ENCODE results near the gene CMIP.

The CMIP gene

DNA sequence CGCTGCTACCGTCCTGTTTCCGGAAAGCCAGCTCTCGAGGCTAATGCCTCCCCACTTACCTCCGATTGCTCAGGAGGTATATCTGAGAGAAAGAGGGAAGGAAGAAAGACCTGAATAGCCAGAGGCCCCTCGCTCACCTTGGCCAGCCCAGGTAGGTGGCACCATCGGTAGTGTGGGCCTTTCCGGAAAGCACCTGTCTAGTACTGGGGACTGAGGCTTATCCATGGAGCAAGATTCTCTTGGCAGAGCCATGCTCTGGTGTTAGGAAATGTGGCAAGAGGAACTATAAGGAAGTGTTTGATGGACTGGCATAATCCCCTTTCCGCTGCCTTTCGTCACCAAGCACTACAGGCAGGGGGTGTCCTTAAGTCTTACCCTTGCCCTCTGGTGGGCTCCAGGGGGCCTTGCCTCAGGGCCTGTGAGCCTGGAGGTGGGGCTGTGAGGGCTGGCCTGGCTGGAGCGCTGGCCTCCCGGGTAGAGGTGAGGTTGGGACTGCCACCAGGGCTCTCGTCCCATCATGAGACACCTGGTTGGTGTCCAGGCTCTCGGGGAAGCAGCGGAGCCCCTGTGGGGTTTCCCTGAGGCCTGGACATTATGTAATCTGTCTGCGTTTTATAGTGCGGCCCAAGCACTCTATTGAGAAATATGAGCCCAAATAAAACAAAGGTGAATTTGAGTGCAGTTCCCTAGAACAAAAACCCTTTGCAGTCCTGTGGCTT lies 2.9 kb downstream of the CMIP start:
- no peak for DNase-seq
- Histone ChIP-seq H3K27ac (no peak overlapping the region), H3K27me3 (replicated peaks) (no peaks in the 10 kb centered on the region), H3K36me3 (replicated peaks) (no peaks in the 10 kb centered on the region), H3K4me3 (ENCODE audit: low read depth, low read length) (peak overlapping the region; percentile 17)
- no peak for TF ChIP-seq CTCF (IDR thresholded peaks at IDR 0.05; ENCODE audit: low read depth, low read length, missing control alignments)
- in situ Hi-C loops (cut with HindIII; ENCODE audit: low pct_ligation_motif_present, low sequenced_read_pairs), result no loop called here

DNA sequence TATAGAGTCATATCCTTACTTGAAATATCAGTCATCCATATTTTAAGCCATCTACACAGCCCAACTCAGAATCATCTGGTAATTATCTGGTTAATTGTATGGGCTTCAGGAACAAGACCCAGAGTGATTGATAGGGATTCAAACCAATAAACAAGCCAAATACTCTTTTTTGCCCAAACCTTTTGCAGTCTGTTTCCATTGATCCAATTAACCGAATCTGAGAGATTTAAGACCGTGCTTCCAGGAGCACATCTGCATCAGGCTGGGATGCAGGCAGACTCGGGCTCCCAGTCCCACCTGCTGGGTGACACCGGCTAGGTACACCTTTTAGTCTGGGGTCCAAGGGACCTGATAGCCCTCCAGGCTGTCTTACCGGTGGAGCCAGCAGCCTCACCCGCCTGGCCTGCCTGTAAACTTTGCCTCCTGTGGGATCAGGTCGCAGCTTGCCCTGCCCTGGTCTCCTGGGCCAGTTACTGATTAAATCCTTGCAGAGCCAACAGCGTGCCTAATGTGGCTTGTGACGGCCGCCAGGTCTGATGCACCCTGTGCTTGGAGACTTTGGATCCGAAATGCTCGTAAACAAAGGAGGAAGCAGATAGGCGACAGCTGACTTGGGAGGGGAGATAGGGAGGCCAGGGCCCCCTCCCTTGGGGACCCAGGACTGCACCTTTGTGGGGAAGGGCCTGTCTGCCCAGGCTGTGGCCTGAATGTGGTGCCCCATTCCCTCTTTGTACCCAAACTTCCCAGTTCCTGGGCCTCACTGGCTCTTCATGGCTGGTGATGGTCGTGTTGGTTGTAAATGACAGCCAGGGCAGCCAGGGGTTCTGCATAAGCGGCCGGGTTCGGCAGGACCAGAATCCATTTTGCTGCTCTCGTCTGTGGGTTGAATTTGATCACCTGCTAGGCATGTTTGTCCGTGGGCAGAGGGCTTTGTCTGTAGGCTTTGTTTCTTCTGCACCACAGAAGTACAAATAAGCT lies 3.8 kb downstream of the CMIP start:
- no peak for DNase-seq
- no peak overlapping the region for H3K27ac ChIP-seq
- no peaks in the 10 kb centered on the region for H3K27me3 ChIP-seq (replicated peaks)
- TF ChIP-seq CTCF (IDR thresholded peaks at IDR 0.05; ENCODE audit: low read depth, low read length, missing control alignments), result no peak
- in situ Hi-C loops (cut with HindIII; ENCODE audit: low pct_ligation_motif_present, low sequenced_read_pairs), result no loop called here
- no peaks in the 10 kb centered on the region for H3K36me3 ChIP-seq (replicated peaks)
- H3K4me3 ChIP-seq (ENCODE audit: low read depth, low read length), result no peak overlapping the region

DNA sequence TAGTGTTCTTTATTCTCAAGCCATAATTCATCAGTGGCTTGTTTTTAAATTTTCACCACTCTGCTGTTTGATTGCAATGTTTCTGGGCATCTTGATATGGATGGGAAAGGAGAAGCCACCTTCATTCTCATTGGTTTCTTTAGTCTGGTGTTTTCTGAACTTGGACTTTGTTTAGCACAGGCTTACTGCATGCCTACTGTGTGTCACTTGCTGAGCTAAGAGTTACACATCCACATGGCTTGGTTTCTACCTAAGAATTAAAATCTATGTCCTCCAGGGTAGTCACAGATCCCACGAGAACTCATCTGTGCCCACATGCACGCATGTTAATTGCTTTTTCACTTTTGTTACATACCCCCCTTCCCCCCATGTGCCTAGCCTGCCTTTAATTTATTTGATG lies 4.6 kb downstream of the CMIP start:
- Histone ChIP-seq H3K36me3 (replicated peaks) (no peaks in the 10 kb centered on the region), H3K4me3 (ENCODE audit: low read depth, low read length) (no peak overlapping the region), H3K27ac (no peak overlapping the region), H3K27me3 (replicated peaks) (no peaks in the 10 kb centered on the region)
- in situ Hi-C loops (cut with HindIII; ENCODE audit: low pct_ligation_motif_present, low sequenced_read_pairs), result no loop called here
- no peak for DNase-seq
- TF ChIP-seq CTCF (IDR thresholded peaks at IDR 0.05; ENCODE audit: low read depth, low read length, missing control alignments), result no peak

DNA sequence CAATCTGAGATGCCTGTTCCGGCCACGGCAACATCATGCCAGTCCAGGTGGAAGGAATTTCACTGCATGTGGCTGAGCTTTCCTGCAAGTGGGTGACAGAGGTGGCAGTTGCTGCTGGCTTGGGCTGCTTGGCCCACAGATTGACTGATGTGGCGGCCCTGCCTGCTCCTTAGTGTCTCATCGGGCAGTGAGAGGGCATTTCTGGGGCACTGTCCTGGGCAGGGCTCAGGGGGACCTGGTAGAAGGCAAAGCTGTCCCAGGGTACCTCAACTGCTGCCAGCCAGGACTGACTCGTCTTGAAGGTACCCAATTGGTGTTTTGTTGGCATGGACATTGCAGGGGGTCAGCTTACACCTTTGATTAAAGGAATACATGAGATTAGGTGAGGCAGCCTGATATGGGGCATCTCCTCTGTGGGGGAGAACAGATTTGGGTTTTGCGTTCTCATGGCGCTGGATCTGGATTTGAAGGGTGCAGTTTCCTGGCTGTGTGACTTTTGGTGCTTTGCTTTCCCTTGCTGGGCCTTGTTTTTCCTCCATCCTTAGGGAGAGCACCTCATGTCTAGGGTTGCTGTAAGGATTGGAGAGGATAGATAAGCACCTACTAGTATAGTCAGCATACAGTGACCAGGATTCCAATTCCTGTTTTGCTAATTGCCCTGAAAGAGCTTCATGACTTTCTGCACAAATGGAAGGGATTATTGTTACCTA lies 5.4 kb downstream of the CMIP start:
- TF ChIP-seq CTCF (IDR thresholded peaks at IDR 0.05; ENCODE audit: low read depth, low read length, missing control alignments), result no peak
- no peak overlapping the region for H3K27ac ChIP-seq
- no peak for DNase-seq
- no peaks in the 10 kb centered on the region for H3K36me3 ChIP-seq (replicated peaks)
- in situ Hi-C loops (cut with HindIII; ENCODE audit: low pct_ligation_motif_present, low sequenced_read_pairs), result no loop called here
- no peaks in the 10 kb centered on the region for H3K27me3 ChIP-seq (replicated peaks)
- no peak overlapping the region for H3K4me3 ChIP-seq (ENCODE audit: low read depth, low read length)

GRCh38 chr16:81450783-81451491 lies 6.3 kb downstream of the CMIP start:
- no peak for DNase-seq
- H3K27me3 ChIP-seq (replicated peaks), result no peaks in the 10 kb centered on the region
- no peak overlapping the region for H3K4me3 ChIP-seq (ENCODE audit: low read depth, low read length)
- peak; percentile 23 for TF ChIP-seq CTCF (IDR thresholded peaks at IDR 0.05; ENCODE audit: low read depth, low read length, missing control alignments)
- H3K27ac ChIP-seq, result no peak overlapping the region
- in situ Hi-C loops (cut with HindIII; ENCODE audit: low pct_ligation_motif_present, low sequenced_read_pairs), result no loop called here
- H3K36me3 ChIP-seq (replicated peaks), result no peaks in the 10 kb centered on the region
